Loucy (cell line): Measurements from ENCODE around the gene SLC16A8.
A peak's percentile ranks its signal among the peaks of the same experiment; 100 is the strongest.

Experiments used
- H2AFZ ChIP-seq: fragments of 200-600 bp; sonication (generic); 2 replicates; pipeline ENCODE4 v1.6.0; 2016; ENCODE audit warnings: antibody characterized with exemption, mild to moderate bottlenecking, low read length, moderate library complexity
- H3F3A ChIP-seq: fragments of 200-600 bp; 2 replicates; pipeline ENCODE4 v1.6.0; 2016; ENCODE audit warnings: antibody characterized with exemption, low read depth, mild to moderate bottlenecking
- H3K27me3 ChIP-seq: fragments of 200-600 bp; sonication (generic); 2 replicates; pipeline ENCODE4 v1.6.1; 2014; ENCODE audit warnings: low read length, mild to moderate bottlenecking; ENCODE audit not compliant: insufficient read depth, poor library complexity, severe bottlenecking
- H3K36me3 ChIP-seq: fragments of 200-600 bp; sonication (generic); 2 replicates; pipeline ENCODE4 v1.6.1; 2016; ENCODE audit warnings: low read length; ENCODE audit not compliant: insufficient read depth
- H3K4me1 ChIP-seq: fragments of 200-600 bp; sonication (generic); 2 replicates; pipeline ENCODE4 v1.5.1; 2014; ENCODE audit warnings: low read length, mild to moderate bottlenecking; ENCODE audit not compliant: insufficient read depth, poor library complexity, severe bottlenecking
- H3K4me2 ChIP-seq: fragments of 200-600 bp; sonication (generic); 2 replicates; pipeline ENCODE4 v1.6.0; 2014; ENCODE audit warnings: antibody characterized with exemption, low read length, low read depth, mild to moderate bottlenecking; ENCODE audit not compliant: poor library complexity, severe bottlenecking
- H3K4me3 ChIP-seq: fragments of 200-600 bp; sonication (generic); 2 replicates; pipeline ENCODE4 v1.5.1; 2014; ENCODE audit warnings: low read length, mild to moderate bottlenecking, mixed read lengths; ENCODE audit not compliant: poor library complexity, severe bottlenecking
- H3K79me2 ChIP-seq: fragments of 200-600 bp; sonication (generic); 2 replicates; pipeline ENCODE4 v1.6.1; 2014; ENCODE audit warnings: low read length; ENCODE audit not compliant: insufficient read depth
- H3K9ac ChIP-seq: fragments of 200-600 bp; sonication (generic); 2 replicates; pipeline ENCODE4 v1.6.0; 2014; ENCODE audit warnings: mild to moderate bottlenecking, low read depth, low read length, moderate library complexity; ENCODE audit not compliant: poor library complexity, severe bottlenecking
- H3K9me2 ChIP-seq: fragments of 200-600 bp; sonication (generic); replicated peaks from 2 replicates; pipeline ENCODE4 v1.6.1; 2016; ENCODE audit warnings: low read depth, low read length, mixed read lengths
- H3K9me3 ChIP-seq: fragments of 200-600 bp; sonication (generic); 2 replicates; pipeline ENCODE4 v1.6.1; 2014; ENCODE audit warnings: mild to moderate bottlenecking, antibody characterized with exemption, low read length, low read depth; ENCODE audit not compliant: insufficient read depth
- H4K20me1 ChIP-seq: fragments of 200-600 bp; sonication (generic); 2 replicates; pipeline ENCODE4 v1.6.0; 2014; ENCODE audit warnings: antibody characterized with exemption, low read length, mild to moderate bottlenecking; ENCODE audit not compliant: insufficient read depth, poor library complexity, severe bottlenecking
- CTCF ChIP-seq: fragments of 200-600 bp; sonication (generic); conservative IDR thresholded peaks from 2 replicates; pipeline ENCODE4 v1.5.1; 2014; ENCODE audit warnings: mild to moderate bottlenecking, antibody characterized with exemption, low read length
- EZH2phosphoT487 ChIP-seq: fragments of 200-600 bp; IDR thresholded peaks from 2 replicates; pipeline ENCODE4 v1.6.1; 2018; ENCODE audit warnings: antibody characterized with exemption, mild to moderate bottlenecking, moderate library complexity, borderline replicate concordance

The SLC16A8 gene

GRCh38 chr22:38071421-38072321 lies 12.3 kb downstream of the SLC16A8 start:
- Histone ChIP-seq H3K79me2 (no peaks in the 10 kb centered on the region), H3K4me1 (no peaks in the 10 kb centered on the region), H3K36me3 (no peaks in the 10 kb centered on the region), H2AFZ (no peak overlapping the region), H3K9me2 (no peaks in the 10 kb centered on the region), H3K4me2 (no peak overlapping the region), H3K4me3 (no peak overlapping the region), H3K9me3 (no peaks in the 10 kb centered on the region), H3F3A (no peaks in the 10 kb centered on the region), H3K27me3 (no peaks in the 10 kb centered on the region), H4K20me1 (no peaks in the 10 kb centered on the region), H3K9ac (no peak overlapping the region)
- TF ChIP-seq CTCF (no peak), EZH2phosphoT487 (no peak)

GRCh38 chr22:38070250-38070921 lies 13.6 kb downstream of the SLC16A8 start:
- H3K9ac ChIP-seq: no peak overlapping the region
- no peaks in the 10 kb centered on the region for H3K79me2 ChIP-seq
- TF ChIP-seq EZH2phosphoT487 (no peak), CTCF (no peak)

DNA sequence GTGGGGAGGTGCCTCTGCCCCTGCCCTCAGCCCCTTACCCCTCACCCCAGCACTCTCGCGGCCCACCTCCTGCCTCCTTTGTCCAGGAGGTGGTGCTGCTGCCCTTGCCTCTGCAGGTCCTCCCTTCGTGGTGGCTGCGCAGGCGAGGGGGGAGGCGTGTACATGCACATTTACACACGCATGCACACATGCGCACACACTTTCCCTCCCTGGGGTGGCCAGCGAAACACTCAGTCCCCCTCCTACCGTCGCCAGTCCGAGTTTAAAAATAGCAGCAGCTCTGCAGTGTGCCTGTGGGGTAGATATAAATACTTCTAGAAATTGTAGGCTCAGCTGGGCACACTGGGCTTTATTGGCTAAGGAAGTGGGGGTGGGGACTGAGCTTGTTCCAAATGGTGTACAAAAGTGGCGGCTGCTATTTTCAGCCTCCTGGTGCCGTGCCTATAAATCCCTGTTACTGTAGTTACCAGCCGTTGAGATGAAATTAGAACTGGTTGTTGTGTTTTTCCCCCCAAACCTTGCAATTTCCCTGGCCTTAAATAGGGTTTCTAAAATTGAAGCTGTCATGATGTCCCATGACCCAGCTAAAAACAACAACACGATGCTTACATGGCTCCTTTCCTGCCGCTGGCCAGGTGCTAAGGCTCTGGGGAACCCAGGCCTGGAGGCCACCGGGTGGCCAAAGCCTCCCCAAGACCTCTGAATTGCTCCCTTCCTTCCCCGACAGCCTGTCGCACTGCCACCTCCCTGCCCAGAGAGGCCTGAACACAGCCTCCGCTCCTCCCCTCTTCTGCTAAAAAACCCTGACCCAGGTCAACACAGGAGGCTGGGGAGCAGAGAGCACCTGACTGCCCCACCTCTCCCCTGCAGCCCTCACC lies 14.4 kb downstream of the SLC16A8 start:
- Histone ChIP-seq H3K9ac (no peak overlapping the region), H3F3A (no peaks in the 10 kb centered on the region), H2AFZ (no peak overlapping the region), H4K20me1 (no peaks in the 10 kb centered on the region), H3K9me3 (no peaks in the 10 kb centered on the region), H3K36me3 (no peaks in the 10 kb centered on the region), H3K9me2 (no peaks in the 10 kb centered on the region), H3K4me1 (no peaks in the 10 kb centered on the region), H3K4me3 (no peak overlapping the region), H3K27me3 (no peaks in the 10 kb centered on the region), H3K79me2 (no peaks in the 10 kb centered on the region), H3K4me2 (no peak overlapping the region)
- TF ChIP-seq EZH2phosphoT487 (no peak), CTCF (peak; percentile 57)

More at GRCh38 chr22:38070250-38070921, 13.6 kb downstream of the SLC16A8 start:
- no peaks in the 10 kb centered on the region for H4K20me1 ChIP-seq
- H3K36me3 ChIP-seq: no peaks in the 10 kb centered on the region
- no peak overlapping the region for H3K4me3 ChIP-seq
- H3K9me2 ChIP-seq: no peaks in the 10 kb centered on the region
- no peaks in the 10 kb centered on the region for H3F3A ChIP-seq
- no peaks in the 10 kb centered on the region for H3K4me1 ChIP-seq
- H3K27me3 ChIP-seq: no peaks in the 10 kb centered on the region
- no peaks in the 10 kb centered on the region for H3K9me3 ChIP-seq
- H3K4me2 ChIP-seq: no peak overlapping the region
- no peak overlapping the region for H2AFZ ChIP-seq
